Inflammatory macrophage treated with lipopolysaccharide for 1 hour (primary cell): ENCODE results near the gene PPP1R13B.
A peak's percentile ranks its signal among the peaks of the same experiment; 100 is the strongest.
"Not testable (repeated sequence)": the region's sequence is repeated elsewhere in the genome, so short reads cannot be mapped to it uniquely, and the experiment has no call there.

ENCODE experiments used
- DNase-seq, 2 donors: peaks; one replicate each; pipeline ENCODE4 v3.0.0-alpha.2; 2020 to 2022

The PPP1R13B gene

GRCh38 chr14:103847451-103848174 is at the start of gene PPP1R13B:
TSS of gene PPP1R13B (minus strand) at chr14:103847575. CDS start at chr14:103847307, 268 bp downstream.
- DNase-seq, result peak; percentile 78 to 89

DNA sequence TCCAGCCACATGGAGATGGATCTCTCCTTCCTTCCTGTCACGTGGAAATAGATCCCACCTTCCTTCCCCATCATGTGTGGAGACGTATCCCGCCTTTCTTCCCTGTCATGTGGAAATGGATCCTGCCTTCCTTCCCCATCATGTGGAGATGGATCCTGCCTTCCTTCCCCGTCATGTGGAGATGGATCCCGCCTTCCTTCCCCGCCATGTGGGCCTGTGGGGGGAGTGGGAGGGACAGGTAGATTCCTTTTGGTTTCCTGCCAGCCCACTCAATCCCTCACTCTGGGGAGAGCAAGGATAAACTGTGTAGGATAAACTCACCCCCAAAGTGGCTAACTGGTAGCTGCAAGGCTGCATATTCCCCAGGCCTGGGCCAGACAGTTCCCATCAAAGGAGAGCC is 49.2 kb upstream of the PPP1R13B start:
- no peak for DNase-seq

GRCh38 chr14:103894723-103895059 is 47.3 kb upstream of the PPP1R13B start:
- DNase-seq, result no peak

- peak in 1 of 2 donors; percentile 18 for DNase-seq
Observed at GRCh38 chr14:103894034-103894722, 46.8 kb upstream of the PPP1R13B start.

DNA sequence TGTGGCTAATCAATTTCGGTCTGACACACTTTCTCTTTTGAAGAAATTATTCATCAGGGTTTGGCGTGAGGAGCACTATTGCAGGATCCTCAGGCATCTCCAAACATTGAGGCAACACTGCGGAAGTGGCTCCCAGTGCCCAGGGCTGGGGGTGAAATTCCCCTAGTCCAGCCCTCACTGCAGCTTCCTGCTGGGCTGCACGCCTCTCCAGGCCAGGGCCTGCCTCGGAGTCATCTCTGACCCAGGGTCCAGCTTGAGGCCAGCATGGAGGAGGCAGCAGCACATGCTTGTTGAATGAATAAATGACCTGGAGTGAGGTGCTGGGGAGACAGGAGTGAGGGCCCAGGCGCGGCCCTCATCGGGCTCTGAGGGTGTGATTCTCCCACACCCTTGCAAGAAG is 44.9 kb upstream of the PPP1R13B start:
- DNase-seq, result no peak

DNA sequence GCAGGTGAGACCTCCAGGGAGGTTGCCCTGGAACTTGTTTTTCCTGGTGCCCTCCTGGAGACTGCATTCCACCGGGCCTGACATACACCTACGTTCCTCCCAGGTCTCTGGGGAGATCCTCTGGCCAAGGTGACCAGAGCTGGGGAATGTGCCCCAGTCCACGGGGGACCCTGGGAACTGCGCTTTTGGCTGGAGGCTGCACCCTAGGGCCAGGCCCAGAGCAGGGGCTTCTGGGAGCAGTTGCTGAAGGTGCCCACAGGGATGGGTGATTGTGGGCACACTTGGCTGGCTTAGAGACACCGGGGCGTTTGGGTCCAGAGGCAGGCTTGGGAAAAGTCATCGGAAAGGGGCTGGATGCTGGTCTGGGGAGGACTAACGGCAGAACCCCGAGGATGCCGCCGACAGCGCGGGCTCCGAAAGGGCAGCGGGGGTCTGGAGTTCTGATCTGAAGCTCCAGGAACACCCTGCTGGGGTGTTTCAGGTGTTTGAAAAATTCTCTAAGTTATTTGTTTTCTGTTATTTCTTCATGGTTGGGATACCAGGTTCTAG is 44.4 kb upstream of the PPP1R13B start:
- no peak for DNase-seq

- DNase-seq, result peak; percentile 77 to 79
Observed at GRCh38 chr14:103890821-103891666, 43.7 kb upstream of the PPP1R13B start.

DNA sequence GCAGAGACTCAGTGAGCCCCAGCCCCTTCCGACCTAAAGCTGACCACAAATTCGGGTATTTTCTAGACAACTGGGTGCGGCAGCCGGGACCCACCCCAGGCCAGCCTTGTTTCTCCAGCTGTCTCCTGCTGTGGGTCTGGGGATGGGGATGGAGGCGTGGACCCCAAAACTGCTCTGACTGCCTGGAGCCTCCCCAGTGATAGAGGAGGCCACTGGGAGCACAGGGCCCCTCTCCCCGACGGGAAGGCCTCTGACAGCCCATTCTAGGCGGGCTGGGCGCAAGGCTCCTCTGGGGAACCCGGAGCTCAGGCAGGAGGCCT is 42.6 kb upstream of the PPP1R13B start:
- DNase-seq, result no peak

DNA sequence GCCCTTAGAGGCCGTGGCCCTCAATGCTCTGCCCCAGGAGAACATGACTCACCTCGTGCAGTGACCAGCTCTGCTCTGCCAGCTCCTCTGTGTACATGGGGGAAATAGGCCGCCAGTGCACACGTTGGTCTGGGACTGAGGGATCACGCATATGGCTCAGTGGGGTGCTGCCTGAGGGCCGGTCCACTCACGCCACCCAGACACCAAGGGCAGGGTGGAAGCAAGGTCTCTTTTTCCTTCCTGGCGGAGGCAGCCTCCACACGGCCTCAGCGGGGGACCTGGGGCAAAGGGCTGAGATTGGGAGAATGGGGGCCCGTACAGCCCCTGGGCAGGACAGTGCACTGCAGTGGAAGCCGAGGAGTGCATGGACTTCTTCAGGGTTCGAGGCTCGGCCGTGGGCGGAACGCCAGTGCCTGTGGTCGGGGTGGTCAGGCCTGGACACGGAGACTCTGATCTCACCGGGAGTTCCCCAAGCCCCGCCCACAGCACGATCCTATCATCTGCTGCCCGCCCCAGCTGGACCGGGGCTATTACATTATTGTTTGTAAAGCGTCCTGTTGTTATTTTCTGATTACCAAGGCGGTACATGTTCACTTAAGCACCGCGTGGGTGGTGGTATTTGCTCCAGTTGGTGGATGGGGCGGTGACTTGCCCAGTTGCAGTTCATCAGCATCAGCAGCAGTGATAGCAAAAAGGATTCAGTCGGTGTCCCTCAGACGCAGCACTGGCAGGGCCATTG is 42.1 kb upstream of the PPP1R13B start:
- DNase-seq, result peak; percentile 87 to 98

DNA sequence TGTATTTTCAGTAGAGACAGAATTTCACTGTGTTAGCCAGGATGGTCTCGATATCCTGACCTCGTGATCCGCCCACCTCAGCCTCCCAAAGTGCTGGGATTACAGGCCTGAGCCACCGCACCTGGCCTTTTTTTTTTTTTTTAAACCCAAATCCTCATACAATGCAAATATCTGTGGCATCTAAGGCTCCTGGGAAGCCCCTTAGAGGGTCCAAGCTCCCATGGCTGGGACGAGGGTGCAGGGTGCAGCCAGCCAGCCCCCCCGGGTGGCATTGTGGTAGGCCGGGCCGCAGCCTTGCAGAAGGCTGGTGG is 41.6 kb upstream of the PPP1R13B start:
- DNase-seq, result not testable (repeated sequence)

GRCh38 chr14:103887557-103888115 is 40.3 kb upstream of the PPP1R13B start:
- DNase-seq, result no peak

- no peak for DNase-seq
Observed at GRCh38 chr14:103887170-103887501, 39.8 kb upstream of the PPP1R13B start.

DNA sequence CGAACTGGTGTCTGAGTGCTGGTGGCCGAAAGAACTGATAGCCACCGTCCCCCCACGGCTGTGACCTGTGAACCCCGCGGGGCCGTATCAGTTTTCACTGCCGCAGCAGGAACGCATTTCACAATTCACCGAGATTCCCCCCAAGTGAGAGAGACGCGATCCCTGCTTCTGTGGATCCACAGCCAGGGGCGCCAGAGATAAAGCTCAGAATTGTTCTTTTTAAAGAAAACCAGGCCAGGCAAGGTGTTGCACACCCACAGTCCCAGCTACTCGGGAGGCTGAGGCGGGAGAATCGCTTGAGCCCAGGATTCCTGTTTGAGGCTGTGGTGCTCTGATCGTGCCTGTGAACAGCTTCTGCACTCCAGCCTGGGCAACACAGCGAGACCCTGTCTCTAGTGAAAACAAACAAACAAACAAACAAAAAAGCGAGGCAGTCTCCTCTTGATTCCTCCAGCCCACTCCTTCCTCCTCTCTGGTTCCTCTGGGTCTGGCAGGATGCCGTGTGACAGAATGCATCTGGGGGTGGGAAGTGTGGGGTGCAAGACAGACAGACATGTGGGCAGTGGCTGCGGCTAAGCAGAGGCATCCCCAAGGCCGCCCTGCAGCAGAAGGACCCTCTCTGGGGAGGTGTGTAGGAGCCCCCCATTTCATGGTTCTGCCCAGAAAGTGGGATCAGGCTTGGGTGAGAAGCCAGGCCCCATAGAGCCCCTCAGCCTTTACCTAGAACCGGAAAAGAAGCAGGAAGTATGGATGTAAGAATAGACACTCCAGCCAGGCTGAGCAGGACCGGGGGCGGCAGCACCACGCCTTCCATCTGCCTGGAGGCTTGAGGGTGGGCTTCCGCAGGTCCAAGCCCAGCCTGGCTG is 39.2 kb upstream of the PPP1R13B start:
- DNase-seq, result peak; percentile 48 to 59

- DNase-seq, result no peak
Observed at GRCh38 chr14:103885509-103885932, 38.1 kb upstream of the PPP1R13B start.

GRCh38 chr14:103884854-103885253 is 37.5 kb upstream of the PPP1R13B start:
- no peak for DNase-seq

DNA sequence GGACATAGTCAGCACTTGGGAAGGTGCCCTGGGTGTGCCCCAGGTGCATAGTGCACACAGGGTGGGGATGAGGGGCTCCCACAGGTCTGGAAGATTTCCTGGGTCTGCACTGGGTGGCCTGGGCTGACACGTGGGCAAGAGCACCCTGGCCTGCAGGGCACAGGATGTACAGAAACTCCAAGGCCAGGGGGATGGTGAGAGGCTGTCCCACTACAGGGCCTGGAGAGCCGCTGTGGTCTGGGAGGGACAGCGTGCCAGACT is 35.8 kb upstream of the PPP1R13B start:
- DNase-seq, result no peak

DNA sequence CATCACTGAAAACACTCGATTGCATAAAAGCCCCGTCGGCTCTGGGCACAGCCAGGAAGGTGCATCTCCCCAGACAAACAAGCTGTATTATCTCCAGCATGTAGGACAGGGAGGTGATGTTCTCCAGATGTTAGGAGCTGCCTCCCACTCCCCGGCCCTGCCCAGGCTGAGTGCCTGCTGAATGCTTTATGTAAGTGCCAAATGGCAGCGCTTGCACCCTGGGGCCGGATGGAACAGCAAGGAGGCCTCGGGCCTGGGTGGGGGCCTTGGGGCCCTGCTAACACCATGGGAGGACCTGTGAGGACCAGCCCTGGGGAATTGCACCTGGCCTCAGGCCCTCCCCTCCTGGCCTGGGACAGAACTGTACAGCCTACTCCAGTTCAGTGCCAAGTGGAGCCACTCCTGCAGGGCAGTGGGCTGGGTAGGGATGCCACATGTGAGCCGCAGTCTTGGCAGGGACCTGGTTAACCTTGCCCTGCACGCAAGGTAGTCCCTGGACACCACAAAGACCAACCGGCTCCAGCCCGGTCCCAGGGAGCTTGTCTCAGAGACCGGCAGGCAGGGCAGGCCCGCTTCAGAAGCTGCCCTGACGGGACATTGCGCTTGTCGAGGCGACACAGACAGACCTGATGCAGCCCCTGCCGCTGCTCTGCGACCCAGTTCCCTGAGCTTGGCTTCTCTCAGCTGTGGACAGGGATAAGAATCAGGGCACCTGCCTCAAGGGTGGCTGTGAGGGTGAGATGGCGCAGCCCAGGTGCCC is 35.3 kb upstream of the PPP1R13B start:
- no peak for DNase-seq

DNA sequence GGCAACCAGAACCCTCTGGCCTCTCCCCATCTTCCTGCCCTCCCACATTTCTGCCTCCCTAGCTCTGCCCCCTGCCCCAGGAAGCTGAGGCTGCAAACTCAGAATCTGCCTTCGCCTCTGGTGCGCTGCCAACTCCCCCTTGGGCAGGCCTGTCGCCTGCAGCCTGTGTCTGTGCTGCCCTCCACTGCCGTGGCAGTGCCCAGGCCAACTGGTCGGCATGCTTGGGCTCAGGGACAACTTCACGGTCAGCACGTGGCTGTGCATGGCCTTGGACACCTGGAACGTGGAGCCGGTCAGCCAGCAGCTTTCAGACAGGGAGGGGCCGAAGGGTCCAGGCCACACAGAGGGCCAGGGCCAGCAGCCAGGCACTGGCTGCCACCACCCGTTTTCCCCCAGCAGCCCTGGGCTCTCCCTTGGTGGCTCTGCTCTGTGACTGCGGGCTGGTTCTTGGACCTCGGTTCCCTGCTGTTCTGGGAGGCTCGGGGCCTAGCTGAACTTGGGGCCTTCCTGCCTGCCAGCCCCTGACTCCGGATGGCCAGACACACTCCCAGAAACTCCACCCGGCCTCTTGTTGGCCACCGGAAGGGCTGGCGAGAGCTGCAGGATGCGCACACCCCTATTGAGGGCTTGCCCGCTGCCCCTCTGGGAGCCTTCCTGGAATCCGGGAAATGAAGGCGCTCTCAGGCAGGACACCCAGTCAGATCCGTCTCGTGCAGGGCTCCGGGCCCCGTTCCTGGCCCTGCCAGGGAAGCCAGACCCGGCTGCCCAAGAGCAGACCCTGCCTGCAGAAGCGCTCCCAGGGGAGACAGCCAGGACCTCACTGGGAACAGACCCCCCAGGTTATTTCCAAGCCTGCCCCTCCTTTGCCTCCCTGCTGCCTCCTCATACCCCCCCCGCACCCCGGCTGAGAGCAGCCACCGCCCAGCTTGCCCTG is 34.2 kb upstream of the PPP1R13B start:
- no peak for DNase-seq

GRCh38 chr14:103880348-103881267 is 33.2 kb upstream of the PPP1R13B start:
- DNase-seq, result peak; percentile 25 to 43
